HG03039 (cell line): ENCODE data around the gene ZC3H6.
"Not testable (repeated sequence)": the region's sequence is repeated elsewhere in the genome, so short reads cannot be mapped to it uniquely, and the experiment has no call there.

ENCODE experiments used
- ATAC-seq: cut with Tn5 transposase; IDR thresholded peaks from one replicate; pipeline ENCODE4 v1.9.1; 2021; ENCODE audit warnings: mild to moderate bottlenecking, moderate library complexity; ENCODE audit not compliant: unreplicated experiment

The ZC3H6 gene

DNA sequence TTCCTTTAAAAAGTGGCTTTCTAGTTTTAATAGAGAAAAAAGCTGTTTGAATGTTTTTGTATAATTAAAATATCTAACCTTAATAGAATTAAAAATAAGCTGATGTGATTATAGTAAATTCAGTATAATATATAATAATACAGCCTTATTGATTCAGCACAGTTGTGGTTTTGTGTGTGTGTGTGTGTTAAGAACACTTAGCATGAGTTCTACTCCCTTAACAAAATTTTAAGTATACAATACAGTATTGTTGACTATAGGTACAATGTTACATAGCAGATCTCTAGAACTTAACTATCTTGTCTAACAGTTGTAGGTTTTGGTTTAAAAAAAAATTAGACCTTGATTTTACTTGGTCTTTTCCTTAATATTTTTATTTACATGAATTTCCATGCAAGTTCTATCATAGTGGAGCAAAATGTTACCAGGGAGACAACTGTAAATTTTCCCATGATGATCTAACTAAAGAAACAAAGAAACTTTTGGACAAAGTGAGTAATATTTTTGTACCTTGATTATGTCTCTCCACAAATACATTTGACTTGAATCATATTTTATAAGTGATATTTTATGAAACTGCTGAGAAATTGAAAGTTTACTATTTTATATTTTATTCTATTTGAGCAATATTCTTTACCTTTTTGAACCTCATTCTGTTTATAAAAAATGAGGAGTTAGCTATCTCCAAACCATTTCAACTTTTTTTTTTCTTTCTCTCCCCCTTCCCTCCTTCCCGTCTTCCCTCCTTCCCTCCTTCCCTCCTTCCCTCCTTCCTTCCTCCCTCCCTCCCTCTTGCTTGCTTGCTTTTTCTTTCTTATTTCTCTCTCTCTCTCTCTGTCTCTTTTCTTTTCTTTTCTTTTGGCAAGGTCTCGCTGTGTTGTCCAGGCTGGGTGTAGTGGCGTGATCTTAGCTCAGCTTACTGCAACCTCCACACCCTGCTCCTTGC, 46.3 kb downstream of the ZC3H6 start:
- no peak for ATAC-seq

DNA sequence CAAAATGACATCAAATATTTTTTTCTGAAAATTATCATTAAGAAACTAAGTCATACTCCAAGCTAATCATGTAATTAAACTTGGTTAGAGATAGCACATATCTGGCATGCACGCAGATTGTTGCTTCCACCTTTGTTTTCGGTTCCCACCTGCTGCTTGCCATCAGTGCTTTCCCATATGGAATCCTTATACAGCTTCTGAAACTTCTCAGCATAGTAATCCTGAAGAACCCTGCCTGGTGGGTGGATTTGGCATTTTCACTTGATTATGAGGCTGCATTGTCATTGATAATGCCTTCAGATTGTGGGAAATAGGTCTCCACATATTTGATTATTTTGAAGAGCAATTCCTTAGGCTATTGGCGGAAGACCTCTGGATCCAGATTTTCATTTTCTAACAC, 47.5 kb downstream of the ZC3H6 start:
- no peak for ATAC-seq

DNA sequence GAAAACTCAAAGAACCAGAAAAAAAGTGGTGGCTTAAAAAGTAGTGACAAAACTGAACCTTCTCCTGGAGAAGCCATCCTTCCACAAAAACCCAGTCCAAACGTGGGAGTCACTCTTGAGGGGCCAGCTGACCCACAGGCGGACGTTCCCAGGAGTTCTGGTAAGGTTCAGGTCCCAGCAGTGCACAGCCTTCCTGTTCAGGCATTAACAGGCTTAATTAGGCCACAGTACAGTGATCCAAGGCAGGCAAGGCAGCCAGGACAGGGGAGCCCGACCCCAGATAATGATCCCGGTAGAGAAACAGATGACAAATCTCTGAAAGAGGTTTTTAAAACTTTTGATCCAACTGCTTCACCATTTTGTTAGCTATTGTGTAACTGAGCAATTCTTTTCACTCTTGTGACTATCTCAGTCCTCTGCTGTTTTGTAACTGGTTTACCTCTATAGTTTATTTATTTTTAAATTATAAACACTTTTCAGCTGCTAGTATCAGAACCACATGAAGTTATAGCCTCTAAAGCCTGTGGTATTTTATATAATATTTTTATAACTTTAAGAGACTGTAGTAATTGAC, 56.8 kb downstream of the ZC3H6 start:
- ATAC-seq = no peak

DNA sequence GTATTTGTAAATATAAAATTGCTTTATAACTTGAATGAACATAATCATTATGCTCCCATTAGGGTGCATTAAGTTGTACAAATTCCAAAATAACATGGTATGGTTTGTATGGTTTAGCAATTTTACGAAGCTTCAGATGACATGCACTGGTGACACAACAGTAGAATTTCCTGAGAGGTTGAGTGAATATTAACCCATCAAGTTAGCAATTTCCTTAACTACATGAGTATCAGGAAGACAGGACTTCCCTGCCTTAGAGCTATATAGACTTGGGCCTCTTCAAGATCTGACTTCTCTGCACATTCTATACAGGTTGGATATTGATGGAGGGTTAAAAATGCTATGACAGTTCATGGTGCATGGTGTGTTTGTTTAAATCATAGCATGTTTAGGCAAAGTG, 60.2 kb downstream of the ZC3H6 start:
- ATAC-seq = no peak

DNA sequence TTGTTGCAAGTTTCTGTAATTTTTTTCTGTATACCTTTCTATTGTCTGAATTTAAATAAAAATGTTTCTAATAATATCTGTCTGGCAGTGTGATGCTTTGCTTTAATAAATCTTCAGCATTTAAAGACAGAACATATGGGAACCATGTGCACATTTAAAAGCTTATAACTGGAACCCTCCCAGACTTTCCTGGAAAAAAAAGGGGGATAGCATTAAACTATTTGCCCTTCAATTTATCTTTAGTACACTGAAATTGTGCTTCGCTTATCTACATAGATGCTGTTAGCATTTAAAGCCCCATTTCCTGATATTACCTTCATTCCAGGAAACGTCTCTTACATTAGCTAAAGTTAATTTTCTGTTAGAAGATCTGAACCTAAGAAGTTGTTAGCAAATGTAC, 64.6 kb downstream of the ZC3H6 start:
- ATAC-seq = no peak

DNA sequence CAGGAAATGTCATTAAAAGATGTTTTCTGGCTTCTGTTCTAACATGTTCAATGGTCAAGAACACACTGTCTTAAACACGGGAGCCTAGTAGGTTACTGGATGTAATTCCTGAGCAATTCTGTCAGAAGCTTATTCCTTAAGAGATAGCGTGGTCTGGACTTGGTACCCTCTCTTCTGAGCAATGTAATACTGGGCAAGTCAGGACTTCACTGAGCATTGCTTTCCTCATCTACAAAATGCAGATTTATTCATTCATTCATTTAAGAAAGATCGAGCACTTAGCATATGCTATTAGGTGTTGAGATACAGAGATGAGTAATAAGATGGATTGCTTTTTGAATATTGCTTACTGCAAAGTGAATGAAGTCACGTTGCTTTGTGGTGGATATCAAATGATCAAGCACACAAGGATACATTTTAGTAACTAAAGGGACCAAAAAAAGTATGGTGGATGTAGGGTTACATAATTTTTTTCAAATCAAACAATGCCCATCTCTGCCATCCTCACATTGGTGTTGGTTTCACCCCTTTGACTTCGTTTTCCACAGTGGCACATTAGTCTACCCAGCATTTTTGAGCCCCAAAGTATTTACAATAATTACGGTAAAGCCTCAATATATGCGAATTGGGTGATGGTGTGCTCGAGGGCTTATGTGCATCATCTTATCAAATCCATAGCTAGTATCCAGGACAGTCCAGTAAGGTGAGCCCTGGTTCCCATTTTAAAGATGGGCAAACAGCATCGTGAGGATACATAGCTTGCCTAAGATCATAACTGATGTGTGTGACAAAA, 65.3 kb downstream of the ZC3H6 start:
- no peak for ATAC-seq

DNA sequence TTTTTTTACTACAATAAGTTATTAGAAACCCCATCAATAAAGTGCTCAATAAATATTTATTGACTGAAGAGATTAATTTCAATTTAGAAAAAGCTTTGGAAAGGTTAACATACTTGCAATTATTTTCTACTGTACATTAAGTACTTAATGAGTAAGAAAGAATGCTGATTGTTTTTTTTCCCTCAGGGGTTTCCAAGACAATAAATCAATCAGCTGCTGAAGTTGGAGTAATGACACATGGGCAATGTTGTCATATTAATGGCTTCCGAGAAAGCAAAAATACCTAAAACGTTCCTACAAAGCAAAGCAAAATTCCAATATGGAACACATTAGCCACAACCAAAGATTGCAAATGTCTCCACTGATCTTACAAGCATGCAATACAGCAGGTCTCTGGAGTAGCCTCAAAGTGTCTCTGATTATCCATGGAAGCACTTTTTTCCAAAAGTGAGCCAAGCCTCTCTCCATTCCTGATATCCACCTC, 66.7 kb downstream of the ZC3H6 start:
- ATAC-seq = no peak

DNA sequence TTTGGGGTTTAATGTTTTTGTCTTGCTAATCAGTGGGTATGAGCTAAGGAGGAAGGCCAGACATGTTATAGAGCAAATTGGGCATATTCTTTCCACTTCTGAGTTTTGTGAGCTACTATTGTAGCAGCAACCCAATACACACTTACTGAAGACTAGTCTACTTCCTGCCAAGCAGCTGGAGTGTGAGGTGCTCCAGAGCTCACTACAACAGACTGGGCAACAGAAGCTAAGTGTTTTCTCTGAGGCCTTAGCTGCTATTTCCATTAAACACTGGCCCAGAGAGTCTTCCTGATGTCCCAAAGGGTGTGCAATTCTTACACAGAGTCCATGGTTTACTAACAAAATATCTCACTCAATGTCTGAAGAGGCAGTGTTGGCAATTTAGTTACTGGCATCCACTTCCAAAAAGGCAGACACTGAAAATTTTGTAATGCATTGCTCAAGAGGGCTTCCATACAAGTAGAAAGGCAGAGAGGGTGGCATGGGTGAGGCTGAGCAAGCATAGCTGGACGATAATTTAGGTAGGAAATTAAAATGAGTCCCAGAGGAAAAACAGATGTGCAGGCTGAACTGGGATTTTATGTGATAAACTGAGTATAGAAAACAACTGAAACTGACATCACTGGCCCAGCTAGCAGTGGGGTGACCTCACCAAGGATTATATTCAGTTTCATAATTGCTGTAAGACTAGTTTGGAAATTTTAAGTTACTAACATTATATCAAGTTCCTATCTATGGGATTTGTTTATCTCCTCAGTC, 68.6 kb downstream of the ZC3H6 start:
- ATAC-seq = no peak

DNA sequence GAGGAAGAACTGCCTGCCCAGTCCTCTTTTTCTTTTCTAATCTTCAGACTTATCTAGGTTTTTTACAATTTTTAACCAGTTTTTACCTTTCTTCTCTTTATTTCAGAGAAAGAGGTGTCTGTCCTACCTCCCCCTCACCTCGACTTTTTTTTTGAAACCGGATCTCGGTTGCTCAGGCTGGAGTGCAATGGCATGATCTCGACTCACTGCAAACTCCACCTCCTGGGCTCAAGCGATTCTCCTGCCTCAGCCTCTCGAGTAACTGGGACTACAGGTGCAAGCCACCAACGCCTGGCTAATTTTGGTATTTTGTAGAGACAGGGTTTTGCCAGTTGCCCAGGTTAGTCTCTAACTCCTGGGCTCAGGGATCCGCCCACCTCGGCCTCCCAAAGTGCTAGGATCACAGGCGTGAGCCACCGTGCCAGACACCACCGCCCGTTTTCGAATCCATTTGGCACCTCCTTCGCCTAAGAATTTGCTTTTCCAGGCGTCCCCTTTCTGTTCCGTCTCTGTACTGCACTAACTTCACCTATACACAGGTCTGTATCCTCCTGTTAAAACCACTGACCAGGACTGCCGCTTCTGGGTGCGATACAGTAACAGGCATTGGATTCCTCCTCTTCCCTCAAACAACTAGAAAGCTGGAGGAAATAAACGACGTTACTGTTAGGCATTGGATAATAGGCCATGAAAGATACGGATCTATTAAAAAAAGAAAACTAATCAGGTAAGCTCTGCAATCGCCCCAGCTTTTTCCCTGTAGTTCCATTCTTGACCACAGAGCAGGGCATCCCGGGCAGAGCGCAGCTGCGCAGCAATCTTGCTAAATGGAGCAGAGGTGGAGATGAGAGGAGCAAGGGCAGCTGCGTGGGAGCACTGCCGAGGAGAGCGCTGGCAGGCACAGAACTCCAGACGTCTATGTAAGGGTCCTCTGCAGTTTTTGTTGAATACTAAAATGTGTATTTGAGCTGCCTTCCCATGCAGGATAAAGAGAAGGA, 69.9 kb downstream of the ZC3H6 start:
- no peak for ATAC-seq

DNA sequence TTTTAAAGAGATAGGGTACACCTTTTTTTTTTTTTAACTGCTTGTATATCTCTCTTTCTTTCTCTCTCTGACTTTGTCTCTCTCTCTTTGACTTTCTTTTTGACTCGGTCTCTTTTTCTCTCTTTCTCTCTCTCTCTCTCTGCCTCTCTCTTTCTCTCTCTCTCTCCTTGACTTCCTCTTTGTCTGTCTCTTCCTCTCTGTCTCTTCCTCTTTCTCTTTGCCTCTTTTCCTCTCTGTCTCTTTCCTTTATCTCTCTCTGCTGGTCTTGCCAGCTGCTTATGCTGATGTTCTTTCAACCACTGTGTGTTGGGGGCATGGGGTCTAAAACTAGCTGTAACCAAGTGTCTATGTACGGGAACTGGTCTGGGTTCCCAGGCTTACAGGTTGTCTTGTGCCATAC, 76.9 kb downstream of the ZC3H6 start:
- not testable (repeated sequence) for ATAC-seq

DNA sequence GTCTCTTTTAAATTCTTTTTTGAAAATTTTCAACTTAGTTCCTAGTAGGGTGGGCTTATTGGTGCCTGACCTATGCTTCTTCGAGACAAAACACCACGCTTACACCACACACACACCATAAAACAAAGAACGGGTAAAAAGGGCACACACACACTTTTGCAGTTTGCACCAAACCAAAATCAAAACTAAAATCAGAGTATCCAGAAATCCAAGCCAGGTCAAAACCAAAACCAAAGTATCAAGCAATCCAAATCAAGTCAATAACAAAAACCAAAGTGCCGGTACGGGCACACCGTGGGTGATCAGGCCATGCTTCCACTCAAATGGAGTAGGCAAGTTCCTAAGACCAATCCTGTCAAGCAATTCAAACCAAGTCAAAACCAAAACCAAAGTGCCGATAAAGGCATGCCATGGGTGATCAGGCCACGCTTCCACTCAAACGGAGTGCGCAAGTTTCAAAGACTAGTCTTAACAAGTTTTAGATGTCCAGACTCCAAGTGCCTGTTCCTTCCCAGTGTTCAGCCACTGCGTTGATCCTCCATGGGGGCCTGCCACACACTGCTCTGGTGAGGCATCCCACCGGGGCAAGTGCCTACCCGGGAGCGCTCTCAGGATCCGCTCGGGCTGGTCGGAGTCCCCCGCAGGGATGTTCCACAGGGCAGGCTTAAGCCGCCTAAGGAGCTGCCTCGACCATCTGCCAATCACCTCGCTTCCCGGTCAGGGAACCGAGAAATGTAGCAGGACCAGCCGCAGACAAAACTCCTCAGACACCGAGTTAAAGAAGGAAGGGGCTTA, 77.6 kb downstream of the ZC3H6 start:
- not testable (repeated sequence) for ATAC-seq

DNA sequence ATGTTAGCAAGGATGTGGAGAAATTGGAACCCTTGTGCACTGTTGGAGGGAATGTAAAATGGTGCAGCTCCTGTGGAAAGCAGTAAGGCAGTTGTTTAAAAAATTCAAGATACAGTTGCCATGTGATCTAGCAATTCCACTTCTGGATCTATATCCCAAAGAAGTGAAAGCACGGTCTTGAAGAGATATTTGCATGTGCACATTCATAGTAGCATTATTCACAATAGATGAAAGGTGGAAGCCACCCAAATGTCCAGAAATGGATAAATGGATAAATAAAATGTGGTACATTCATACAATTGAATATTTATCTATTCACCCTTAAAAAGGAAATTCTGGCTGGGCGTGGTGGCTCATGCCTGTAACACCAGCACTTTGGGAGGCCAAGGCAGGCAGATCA, 78.9 kb downstream of the ZC3H6 start:
- not testable (repeated sequence) for ATAC-seq

DNA sequence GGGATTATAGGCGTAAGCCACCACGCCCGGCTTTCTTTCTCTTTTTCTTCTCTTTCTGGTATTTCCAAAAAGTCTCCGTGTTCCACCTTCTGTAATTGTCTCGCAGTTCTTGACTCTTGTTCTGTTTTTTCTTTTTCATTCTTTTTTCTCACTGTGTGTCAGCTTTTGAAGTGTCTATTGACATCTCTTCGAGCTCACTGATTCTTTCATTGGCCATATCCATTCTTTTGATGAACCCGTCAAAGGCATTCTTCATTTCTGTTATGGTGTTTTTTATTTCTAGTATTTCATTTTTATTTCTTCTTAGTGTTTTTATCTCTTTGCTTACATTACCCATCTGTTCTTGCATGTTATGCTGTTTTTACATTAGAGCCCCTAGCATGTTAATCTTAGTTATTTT, 84.7 kb downstream of the ZC3H6 start:
- ATAC-seq = not testable (repeated sequence)
